Measurements from ENCODE around the gene TTLL12.

DNA sequence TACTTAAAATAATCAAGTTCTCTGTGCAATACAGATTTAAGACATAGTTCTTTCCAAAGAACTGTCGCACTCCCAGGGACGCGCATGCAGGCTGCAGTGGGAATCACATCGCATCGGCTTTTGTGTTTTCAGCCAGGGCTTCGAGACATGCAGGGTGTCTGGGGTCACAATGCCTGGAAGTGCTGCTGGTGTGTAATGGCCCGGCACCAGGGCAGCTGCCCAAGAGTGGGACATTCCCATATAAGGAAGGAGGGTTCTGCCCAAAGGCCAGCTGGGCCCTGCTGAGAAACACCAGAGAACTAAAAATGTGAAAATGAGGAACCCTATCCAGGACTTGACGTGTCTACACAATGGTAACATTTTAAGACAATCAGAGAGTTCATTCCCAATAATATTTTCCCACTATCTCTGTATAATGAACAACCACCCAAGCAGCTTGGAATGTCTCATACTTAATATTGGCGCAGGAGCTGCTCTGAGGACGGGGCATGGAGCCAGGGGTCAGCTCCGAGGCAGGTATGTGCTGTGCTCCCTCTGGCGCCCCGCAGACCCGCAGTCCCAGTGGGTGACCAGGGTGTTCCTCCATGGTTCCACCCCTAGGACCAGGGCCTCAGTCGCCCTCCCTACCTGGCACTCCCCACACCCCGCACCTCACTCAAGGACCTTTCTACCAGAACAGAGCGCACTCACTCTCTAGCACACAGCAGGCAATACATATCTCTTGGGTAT, 55.0 kb downstream of the TTLL12 start:
- TF ChIP-seq POLR2A (IDR thresholded peaks at IDR 0.05): no peak
- TF ChIP-seq, protein P1, sequence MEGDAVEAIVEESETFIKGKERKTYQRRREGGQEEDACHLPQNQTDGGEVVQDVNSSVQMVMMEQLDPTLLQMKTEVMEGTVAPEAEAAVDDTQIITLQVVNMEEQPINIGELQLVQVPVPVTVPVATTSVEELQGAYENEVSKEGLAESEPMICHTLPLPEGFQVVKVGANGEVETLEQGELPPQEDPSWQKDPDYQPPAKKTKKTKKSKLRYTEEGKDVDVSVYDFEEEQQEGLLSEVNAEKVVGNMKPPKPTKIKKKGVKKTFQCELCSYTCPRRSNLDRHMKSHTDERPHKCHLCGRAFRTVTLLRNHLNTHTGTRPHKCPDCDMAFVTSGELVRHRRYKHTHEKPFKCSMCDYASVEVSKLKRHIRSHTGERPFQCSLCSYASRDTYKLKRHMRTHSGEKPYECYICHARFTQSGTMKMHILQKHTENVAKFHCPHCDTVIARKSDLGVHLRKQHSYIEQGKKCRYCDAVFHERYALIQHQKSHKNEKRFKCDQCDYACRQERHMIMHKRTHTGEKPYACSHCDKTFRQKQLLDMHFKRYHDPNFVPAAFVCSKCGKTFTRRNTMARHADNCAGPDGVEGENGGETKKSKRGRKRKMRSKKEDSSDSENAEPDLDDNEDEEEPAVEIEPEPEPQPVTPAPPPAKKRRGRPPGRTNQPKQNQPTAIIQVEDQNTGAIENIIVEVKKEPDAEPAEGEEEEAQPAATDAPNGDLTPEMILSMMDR (IDR thresholded peaks at IDR 0.05): no peak

Data from lower leg skin (tissue), 3 donors.